Measurements from ENCODE around the gene ZNF426.

ZNF426 gene

GRCh38 chr19:9498183-9498902 is 40.1 kb downstream of the ZNF426 start, which contains the start of gene ZNF560:
ZNF560 (minus strand) TSS chr19:9498616; CDS start chr19:9475313, 23,303 bp downstream.
- DNase-seq (ENCODE audit: low read depth in 4 of 4, low spot score in 1 of 4) = no peak

DNA sequence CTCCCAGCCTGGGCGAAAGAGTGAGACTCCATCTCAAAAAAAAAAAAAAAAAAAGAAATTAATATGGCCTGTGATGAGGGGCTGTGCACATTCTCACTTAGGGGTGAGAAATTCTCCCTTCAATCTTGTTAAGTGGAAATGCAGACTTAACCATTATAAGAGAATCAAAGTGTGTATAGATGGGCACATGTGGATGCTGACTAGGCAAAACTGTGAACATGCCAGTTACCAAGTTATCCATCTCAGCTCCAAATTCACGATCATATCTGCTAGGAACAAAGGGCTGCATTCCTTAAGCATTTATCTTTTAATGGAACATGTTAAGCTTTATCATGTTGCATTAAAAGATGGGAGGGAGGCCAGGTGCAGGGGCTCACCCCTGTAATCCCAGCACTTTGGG is 44.3 kb downstream of the ZNF426 start:
- no peak for DNase-seq (ENCODE audit: low read depth in 4 of 4, low spot score in 1 of 4)

DNA sequence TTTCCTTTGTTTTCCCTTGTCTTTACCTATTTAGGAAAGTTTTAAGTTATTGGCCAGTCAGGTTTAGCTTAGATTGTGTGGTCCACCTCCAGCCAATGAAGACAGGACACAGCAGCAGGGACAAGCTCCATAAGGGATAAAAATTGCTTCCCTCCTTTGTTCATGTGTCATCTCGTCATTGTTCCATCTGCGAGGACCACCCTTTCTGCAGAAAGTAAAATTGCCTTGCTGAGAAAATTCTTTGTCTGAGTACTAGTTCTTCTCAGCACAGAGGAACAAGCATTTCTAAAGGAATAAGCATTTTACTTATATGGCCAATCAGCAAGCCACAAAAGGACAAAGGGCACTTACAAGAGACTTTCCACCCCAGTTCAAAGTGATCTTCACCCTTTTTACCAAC is 51.4 kb downstream of the ZNF426 start:
- DNase-seq (ENCODE audit: low read depth in 4 of 4, low spot score in 1 of 4) = no peak

- no peak for DNase-seq (ENCODE audit: low read depth in 4 of 4, low spot score in 1 of 4)
These were observed 53.3 kb downstream of the ZNF426 start for GRCh38 chr19:9485140-9485539.

GRCh38 chr19:9474975-9475374 is 63.5 kb downstream of the ZNF426 start:
- DNase-seq (ENCODE audit: low read depth in 4 of 4, low spot score in 1 of 4) = no peak
